CD4-positive, alpha-beta T cell (primary cell): ENCODE results near the gene SSBP3. TPM values are rescaled to one million over a fixed set of nuclear protein-coding genes. Genes with fewer than 3 reads are reported as not detected.

Source experiments
- ATAC-seq: fragments of 200-7000 bp; cut with Tn5 transposase; one replicate; pipeline ENCODE4 v1.10.0; 2022; ENCODE audit warnings: mild to moderate bottlenecking; ENCODE audit not compliant: poor library complexity
- CTCF ChIA-PET: fragments of 350-600 bp; sonication (Branson Sonifier 250); formaldehyde crosslinking; loops from one replicate; lab custom pipeline; 2021; ENCODE audit warnings: antibody characterized with exemption, inconsistent platforms; lab: Charles Lee
- POLR2A ChIA-PET: fragments of 350-600 bp; sonication (Branson Sonifier 250); formaldehyde crosslinking; loops from one replicate; lab custom pipeline; 2021; ENCODE audit warnings: antibody characterized with exemption, inconsistent platforms; lab: Charles Lee
- DNase-seq, 14 experiments: peaks; one replicate each; pipeline ENCODE4 v3.0.0-alpha.2; 2013 to 2020; ENCODE audit warnings: mixed read lengths in 2 of 14
- H3K27ac ChIP-seq, 2 donors: one replicate each; pipeline versions ENCODE4 v1.5.1 to v1.7.0; 2013; ENCODE audit warnings: low read length in 2 of 2, low read depth in 1 of 2, mild to moderate bottlenecking in 1 of 2
- H3K27me3 ChIP-seq, 2 experiments: 1 replicate in 1 of 2; 2 replicates in 1 of 2; pipeline versions ENCODE4 v1.6.1 to v1.7.0; 2013; ENCODE audit warnings: low read length in 2 of 2, control low read depth in 1 of 2, mild to moderate bottlenecking in 1 of 2, moderate library complexity in 1 of 2; ENCODE audit not compliant: insufficient read depth in 2 of 2, control insufficient read depth in 1 of 2
- H3K36me3 ChIP-seq: one replicate; pipeline ENCODE4 v1.6.1; 2013; ENCODE audit warnings: low read length, control low read depth; ENCODE audit not compliant: insufficient read depth
- H3K4me1 ChIP-seq: one replicate; pipeline ENCODE4 v1.6.1; 2013; ENCODE audit warnings: low read length, control low read depth; ENCODE audit not compliant: insufficient read depth
- H3K4me3 ChIP-seq: one replicate; pipeline ENCODE4 v1.5.1; 2013; ENCODE audit warnings: mild to moderate bottlenecking, low read length, moderate library complexity
- H3K9me3 ChIP-seq, 2 experiments: 1 replicate in 1 of 2; 2 replicates in 1 of 2; pipeline versions ENCODE4 v1.6.1 to v1.7.0; 2013; ENCODE audit warnings: low read length in 2 of 2, mild to moderate bottlenecking in 2 of 2, control low read depth in 1 of 2, moderate library complexity in 1 of 2; ENCODE audit not compliant: control insufficient read depth in 1 of 2, insufficient read depth in 1 of 2
- H3K27ac Mint-ChIP-seq: one replicate; pipeline ENCODE4 v1.8.0; 2020; ENCODE audit warnings: mixed read lengths
- H3K27me3 Mint-ChIP-seq: one replicate; pipeline ENCODE4 v1.8.0; 2021; ENCODE audit warnings: mixed read lengths
- H3K36me3 Mint-ChIP-seq: one replicate; pipeline ENCODE4 v1.8.0; 2021; ENCODE audit warnings: low read depth, mixed read lengths
- H3K4me1 Mint-ChIP-seq: one replicate; pipeline ENCODE4 v1.8.0; 2021; ENCODE audit warnings: low read depth, mixed read lengths
- H3K4me3 Mint-ChIP-seq: one replicate; pipeline ENCODE4 v1.8.0; 2020; ENCODE audit warnings: mild to moderate bottlenecking, mixed read lengths
- H3K9me3 Mint-ChIP-seq: one replicate; pipeline ENCODE4 v1.8.0; 2020; ENCODE audit warnings: mixed read lengths
- intact Hi-C, 2 experiments: fragments of 100-400 bp; cut with DNase I in 1 of 2; cut with micrococcal nuclease in 1 of 2; formaldehyde crosslinking; loops; one replicate each; pipeline versions ENCODE4 v1.15.1 to v1.9.0; 2023 to 2025; cut with DNase I, micrococcal nuclease
- total RNA-seq, 174 experiments: library from RNA in 2 of 174; stranded (reverse) in 2 of 174; gene quantifications; one replicate each; pipeline ENCODE4 v1.2.3 and lab custom pipeline; 2021 to 2026
- TF ChIP-seq, protein P1 (sequence below): fragments of 200-600 bp; IDR thresholded peaks from one replicate; pipeline ENCODE4 v1.8.0; 2022; ENCODE audit warnings: antibody characterized with exemption, mild to moderate bottlenecking

Gene SSBP3
- total RNA-seq, 2 experiments from 2014 or later, result 50.6 to 52.4 TPM

DNA sequence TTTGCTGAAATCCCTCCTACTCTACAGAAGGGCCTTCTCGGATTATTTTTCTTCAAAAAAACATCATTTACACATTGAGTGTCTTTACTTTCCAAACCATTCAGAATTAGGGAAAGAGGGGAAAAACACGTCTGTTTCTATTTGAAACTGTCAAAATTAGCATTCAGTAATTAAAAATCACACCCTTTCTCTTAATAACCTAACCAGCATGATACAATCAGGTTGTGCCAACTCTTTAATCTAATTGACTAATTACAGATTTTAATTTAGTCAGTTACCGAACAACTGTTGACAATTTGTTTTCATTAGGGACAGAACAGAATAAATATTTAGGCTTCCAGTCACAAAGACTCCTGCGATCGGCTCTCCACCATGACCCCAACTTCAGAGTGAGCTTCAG, 18.8 kb downstream of the SSBP3 start:
- intact Hi-C loops, result no loop called here
- Histone ChIP-seq H3K27ac (no peak overlapping the region), H3K9me3 (no peaks in the 10 kb centered on the region), H3K4me1 (peaks cover 16% of the 10 kb centered on the region), H3K36me3 (peaks cover 26% of the 10 kb centered on the region), H3K27me3 (no peaks in the 10 kb centered on the region), H3K4me3 (no peak overlapping the region)
- TF ChIP-seq, protein P1, sequence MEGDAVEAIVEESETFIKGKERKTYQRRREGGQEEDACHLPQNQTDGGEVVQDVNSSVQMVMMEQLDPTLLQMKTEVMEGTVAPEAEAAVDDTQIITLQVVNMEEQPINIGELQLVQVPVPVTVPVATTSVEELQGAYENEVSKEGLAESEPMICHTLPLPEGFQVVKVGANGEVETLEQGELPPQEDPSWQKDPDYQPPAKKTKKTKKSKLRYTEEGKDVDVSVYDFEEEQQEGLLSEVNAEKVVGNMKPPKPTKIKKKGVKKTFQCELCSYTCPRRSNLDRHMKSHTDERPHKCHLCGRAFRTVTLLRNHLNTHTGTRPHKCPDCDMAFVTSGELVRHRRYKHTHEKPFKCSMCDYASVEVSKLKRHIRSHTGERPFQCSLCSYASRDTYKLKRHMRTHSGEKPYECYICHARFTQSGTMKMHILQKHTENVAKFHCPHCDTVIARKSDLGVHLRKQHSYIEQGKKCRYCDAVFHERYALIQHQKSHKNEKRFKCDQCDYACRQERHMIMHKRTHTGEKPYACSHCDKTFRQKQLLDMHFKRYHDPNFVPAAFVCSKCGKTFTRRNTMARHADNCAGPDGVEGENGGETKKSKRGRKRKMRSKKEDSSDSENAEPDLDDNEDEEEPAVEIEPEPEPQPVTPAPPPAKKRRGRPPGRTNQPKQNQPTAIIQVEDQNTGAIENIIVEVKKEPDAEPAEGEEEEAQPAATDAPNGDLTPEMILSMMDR, result no peak
- no peak overlapping the region for H3K4me3 Mint-ChIP-seq
- H3K9me3 Mint-ChIP-seq, result no peaks in the 10 kb centered on the region
- H3K36me3 Mint-ChIP-seq, result peaks cover 61% of the 10 kb centered on the region
- H3K27ac Mint-ChIP-seq, result peak overlapping the region; percentile 18
- ATAC-seq, result no peak
- CTCF ChIA-PET, result no interaction called here
- POLR2A ChIA-PET, result interaction anchor here (1.5 kb wide), 1 partner anchor 188 kb away, joined by 3 read pairs; the partner anchor contains the start of genes CYB5RL and MRPL37
- no peaks in the 10 kb centered on the region for H3K27me3 Mint-ChIP-seq
- peaks cover 52% of the 10 kb centered on the region for H3K4me1 Mint-ChIP-seq
- DNase-seq, result no peak

DNA sequence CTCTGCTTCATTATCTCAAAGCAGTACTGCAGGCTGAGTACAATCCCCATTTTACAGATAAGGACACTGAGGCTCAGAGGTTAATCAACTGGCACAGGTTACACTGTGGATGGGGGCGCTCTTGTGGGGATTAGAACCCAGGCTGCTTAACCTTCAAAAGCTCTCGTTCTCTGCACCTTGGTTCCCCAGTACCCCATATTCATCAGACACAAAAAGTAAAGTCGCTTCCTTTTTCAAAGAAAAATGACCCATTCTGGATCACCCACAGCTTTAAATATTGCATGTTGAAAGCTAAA, 20.5 kb downstream of the SSBP3 start:
- TF ChIP-seq, protein P1, result no peak
- H3K27me3 Mint-ChIP-seq, result no peaks in the 10 kb centered on the region
- Histone ChIP-seq H3K4me1 (peaks cover 27% of the 10 kb centered on the region), H3K27me3 (no peaks in the 10 kb centered on the region), H3K4me3 (no peak overlapping the region), H3K9me3 (no peaks in the 10 kb centered on the region), H3K36me3 (peaks cover 18% of the 10 kb centered on the region), H3K27ac (no peak overlapping the region)
- ATAC-seq (no peak), DNase-seq (no peak)
- no peaks in the 10 kb centered on the region for H3K9me3 Mint-ChIP-seq
- peaks cover 59% of the 10 kb centered on the region for H3K4me1 Mint-ChIP-seq
- ChIA-PET CTCF (no interaction called here), POLR2A (no interaction called here)
- no peak overlapping the region for H3K4me3 Mint-ChIP-seq
- intact Hi-C loops, result no loop called here
- H3K36me3 Mint-ChIP-seq, result peaks cover 59% of the 10 kb centered on the region
- H3K27ac Mint-ChIP-seq, result peak overlapping the region; percentile 40

DNA sequence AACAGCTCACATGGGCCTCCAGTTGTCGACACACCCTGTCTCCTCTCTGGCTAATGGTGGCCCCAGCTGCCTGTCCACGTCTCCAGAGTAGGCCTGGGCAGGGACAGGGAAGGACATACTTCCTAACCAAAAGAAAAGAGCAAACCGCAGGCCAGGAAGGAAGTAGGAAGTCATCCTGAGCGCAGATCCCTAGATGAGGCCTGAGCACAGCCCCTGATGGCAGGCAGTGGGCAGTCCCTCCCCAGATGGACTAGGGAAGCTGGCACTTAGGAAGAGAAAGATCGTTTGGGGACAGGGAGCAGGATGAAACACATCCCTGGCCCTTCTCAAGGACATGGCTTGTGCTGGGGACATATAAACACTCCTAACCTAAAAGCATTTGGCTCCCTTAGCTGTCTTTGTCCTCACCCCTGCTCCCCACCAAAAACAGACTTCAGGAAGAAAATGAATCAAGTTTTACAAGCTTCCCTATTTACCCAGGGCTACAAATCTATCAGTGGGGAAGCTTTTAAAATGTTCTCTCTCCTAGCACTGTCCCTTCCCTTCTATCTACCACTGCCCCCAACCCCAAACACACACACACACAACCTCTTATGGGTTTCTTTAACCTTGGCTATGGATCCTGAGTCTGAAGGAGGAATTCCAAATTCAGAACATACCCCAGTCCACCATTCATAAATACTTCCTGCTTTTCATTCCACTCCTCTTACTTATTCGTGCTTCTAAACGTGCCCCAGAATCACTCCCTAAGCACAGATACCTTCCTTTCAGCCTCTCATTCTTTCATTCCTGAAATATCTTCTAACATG, 21.1 kb downstream of the SSBP3 start:
- ChIA-PET POLR2A (no interaction called here), CTCF (no interaction called here)
- ATAC-seq, result no peak
- Mint-ChIP-seq H3K27me3 (no peaks in the 10 kb centered on the region), H3K36me3 (peaks cover 55% of the 10 kb centered on the region), H3K4me1 (peaks cover 61% of the 10 kb centered on the region), H3K9me3 (no peaks in the 10 kb centered on the region), H3K27ac (peak overlapping the region; percentile 40), H3K4me3 (no peak overlapping the region)
- Histone ChIP-seq H3K4me3 (no peak overlapping the region), H3K36me3 (peaks cover 18% of the 10 kb centered on the region), H3K27ac (no peak overlapping the region), H3K4me1 (peaks cover 32% of the 10 kb centered on the region), H3K27me3 (no peaks in the 10 kb centered on the region), H3K9me3 (no peaks in the 10 kb centered on the region)
- intact Hi-C loops, result no loop called here
- TF ChIP-seq, protein P1, result no peak
- DNase-seq, result no peak
